Right lobe of liver (tissue), 6 donors: ENCODE results near the gene ALB. TPM values are rescaled to one million over a fixed set of nuclear protein-coding genes. Genes with fewer than 3 reads are reported as not detected.

Source experiments
- ATAC-seq, 4 donors: fragments of 200-7000 bp; cut with Tn5 transposase; one replicate each; pipeline ENCODE4 v1.9.1; 2020; ENCODE audit warnings: mild to moderate bottlenecking in 4 of 4, moderate library complexity in 4 of 4
- DNase-seq, 3 donors: peaks; one replicate each; pipeline ENCODE4 v3.0.0-alpha.2; 2020
- H3K27ac ChIP-seq, 3 donors: fragments of 200-600 bp; one replicate each; pipeline ENCODE4 v1.8.0; 2022
- H3K27me3 ChIP-seq, 2 donors: fragments of 200-600 bp; one replicate each; pipeline ENCODE4 v1.8.0; 2022
- H3K36me3 ChIP-seq, 4 donors: fragments of 200-600 bp; sonication (generic) in 1 of 4; one replicate each; pipeline versions ENCODE4 v1.5.1 to v1.8.0; 2017 to 2022; ENCODE audit warnings: control low read depth in 1 of 4
- H3K4me1 ChIP-seq, 4 donors: fragments of 200-600 bp; sonication (generic) in 1 of 4; one replicate each; pipeline versions ENCODE4 v1.5.1 to v1.8.0; 2017 to 2022; ENCODE audit warnings: control low read depth in 1 of 4
- H3K4me3 ChIP-seq, 3 donors: fragments of 200-600 bp; one replicate each; pipeline ENCODE4 v1.8.0; 2022
- H3K9me3 ChIP-seq, 4 donors: fragments of 200-600 bp; sonication (generic) in 1 of 4; one replicate each; pipeline versions ENCODE4 v1.5.1 to v1.8.0; 2017 to 2022; ENCODE audit warnings: control low read depth in 1 of 4
- POLR2A ChIP-seq: fragments of 450-650 bp; IDR thresholded peaks from one replicate; pipeline ENCODE4 v1.6.1; 2017; ENCODE audit warnings: antibody characterized with exemption, mild to moderate bottlenecking
- WGBS: methylation state at CpG from one replicate; pipeline ENCODE4 v1.1.6; 2018; ENCODE audit warnings: low coverage, low lambda C conversion rate; ENCODE audit not compliant: insufficient coverage; ENCODE audit errors: missing lambda C conversion rate; 5-methylcytosine and 5-hydroxymethylcytosine counted together
- intact Hi-C, 2 donors: fragments of 100-400 bp; cut with DNase I; formaldehyde crosslinking; loops; one replicate each; pipeline versions ENCODE4 v1.11.2 to v1.14.1; 2022
- total RNA-seq, 6 experiments: library from RNA; depleted of rRNA in 2 of 6; stranded (reverse); fragments of >200 nt in 2 of 6; fragmentation: NEBNext Ultra II Directional in 3 of 6; extraction: Animal tissue kit (Norgen Biotek cat#: 25700) in 3 of 6; gene quantifications; one replicate each; pipeline versions ENCODE4 v1.1.0 to v1.2.4, GENCODE V29; 2016 to 2023
- TF ChIP-seq, protein P1 (sequence below), 4 donors: fragments of 200-600 bp in 3 of 4; fragments of 450-650 bp in 1 of 4; IDR thresholded peaks; one replicate each; pipeline versions ENCODE4 v1.5.1 to v1.8.0; 2016 to 2022; ENCODE audit warnings: antibody characterized with exemption in 4 of 4, mild to moderate bottlenecking in 2 of 4
- donor health status: DM: no; HTN: yes; CAD: no.
- donor health status: DM: no; HTN: no; CAD: no.
- donor health status: DM: no; HTN: no; CAD: no.
- donor health status: DM: no; HTN: yes; CAD: no.
- donor health status: DM: no; HTN: yes; CAD: no.

ALB gene
- total RNA-seq, 6 experiments from 2014 or later = 46,361 to 117,834 (median 75,397) TPM

DNA sequence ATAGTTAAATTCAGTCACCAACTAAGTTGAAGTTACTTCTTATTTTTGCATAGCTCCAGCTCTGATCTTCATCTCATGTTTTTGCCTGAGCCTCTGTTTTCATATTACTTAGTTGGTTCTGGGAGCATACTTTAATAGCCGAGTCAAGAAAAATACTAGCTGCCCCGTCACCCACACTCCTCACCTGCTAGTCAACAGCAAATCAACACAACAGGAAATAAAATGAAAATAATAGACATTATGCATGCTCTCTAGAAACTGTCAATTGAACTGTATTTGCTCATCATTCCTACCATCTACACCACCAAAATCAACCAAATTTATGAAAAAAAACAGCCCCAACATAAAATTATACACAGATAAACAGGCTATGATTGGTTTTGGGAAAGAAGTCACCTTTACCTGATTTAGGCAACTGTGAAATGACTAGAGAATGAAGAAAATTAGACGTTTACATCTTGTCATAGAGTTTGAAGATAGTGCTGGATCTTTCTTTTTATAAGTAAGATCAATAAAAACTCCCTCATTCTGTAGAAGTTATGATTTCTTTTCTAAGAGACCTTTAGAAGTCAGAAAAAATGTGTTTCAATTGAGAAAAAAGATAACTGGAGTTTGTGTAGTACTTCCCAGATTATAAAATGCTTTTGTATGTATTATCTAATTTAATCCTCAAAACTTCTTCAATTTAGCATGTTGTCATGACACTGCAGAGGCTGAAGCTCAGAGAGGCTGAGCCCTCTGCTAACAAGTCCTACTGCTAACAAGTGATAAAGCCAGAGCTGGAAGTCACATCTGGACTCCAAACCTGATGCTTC, 7.0 kb downstream of the ALB start:
- intact Hi-C loops = no loop called here
- peak; percentile 4 to 37 (median 14) for ATAC-seq

DNA sequence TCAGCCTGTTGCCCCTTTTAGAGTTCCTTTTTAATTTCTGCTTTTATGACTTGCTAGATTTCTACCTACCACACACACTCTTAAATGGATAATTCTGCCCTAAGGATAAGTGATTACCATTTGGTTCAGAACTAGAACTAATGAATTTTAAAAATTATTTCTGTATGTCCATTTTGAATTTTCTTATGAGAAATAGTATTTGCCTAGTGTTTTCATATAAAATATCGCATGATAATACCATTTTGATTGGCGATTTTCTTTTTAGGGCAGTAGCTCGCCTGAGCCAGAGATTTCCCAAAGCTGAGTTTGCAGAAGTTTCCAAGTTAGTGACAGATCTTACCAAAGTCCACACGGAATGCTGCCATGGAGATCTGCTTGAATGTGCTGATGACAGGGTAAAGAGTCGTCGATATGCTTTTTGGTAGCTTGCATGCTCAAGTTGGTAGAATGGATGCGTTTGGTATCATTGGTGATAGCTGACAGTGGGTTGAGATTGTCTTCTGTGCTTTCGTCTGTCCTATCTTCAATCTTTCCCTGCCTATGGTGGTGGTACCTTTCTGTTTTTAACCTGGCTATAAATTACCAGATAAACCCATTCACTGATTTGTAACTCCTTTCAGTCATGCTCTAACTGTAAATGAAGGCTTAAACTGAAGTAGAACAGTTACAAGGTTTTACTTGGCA, 7.8 kb downstream of the ALB start:
- peak overlapping the region in 2 of 3 donors; percentile 1 to 68 for H3K4me3 ChIP-seq
- peak in 1 of 3 donors; percentile 18 for DNase-seq
- peak overlapping the region; percentile 9 to 33 (median 22) for H3K27ac ChIP-seq

More for the DNA sequence above, 7.0 kb downstream of the ALB start:
- H3K4me1 ChIP-seq = peaks cover 0 to 11% (median 0%) of the 10 kb centered on the region in 4 donors
- no peaks in the 10 kb centered on the region for H3K9me3 ChIP-seq
- peak in 1 of 3 donors; percentile 66 for DNase-seq
- 22% methylated on average over 3 of the region's 3 CpGs for WGBS
- peak overlapping the region in 2 of 3 donors; percentile 1 to 68 for H3K4me3 ChIP-seq
- peak overlapping the region; percentile 5 to 33 (median 22) for H3K27ac ChIP-seq
- H3K27me3 ChIP-seq = no peaks in the 10 kb centered on the region
- H3K36me3 ChIP-seq = peaks cover 0 to 100% (median 49%) of the 10 kb centered on the region in 4 donors
- TF ChIP-seq, protein P1, sequence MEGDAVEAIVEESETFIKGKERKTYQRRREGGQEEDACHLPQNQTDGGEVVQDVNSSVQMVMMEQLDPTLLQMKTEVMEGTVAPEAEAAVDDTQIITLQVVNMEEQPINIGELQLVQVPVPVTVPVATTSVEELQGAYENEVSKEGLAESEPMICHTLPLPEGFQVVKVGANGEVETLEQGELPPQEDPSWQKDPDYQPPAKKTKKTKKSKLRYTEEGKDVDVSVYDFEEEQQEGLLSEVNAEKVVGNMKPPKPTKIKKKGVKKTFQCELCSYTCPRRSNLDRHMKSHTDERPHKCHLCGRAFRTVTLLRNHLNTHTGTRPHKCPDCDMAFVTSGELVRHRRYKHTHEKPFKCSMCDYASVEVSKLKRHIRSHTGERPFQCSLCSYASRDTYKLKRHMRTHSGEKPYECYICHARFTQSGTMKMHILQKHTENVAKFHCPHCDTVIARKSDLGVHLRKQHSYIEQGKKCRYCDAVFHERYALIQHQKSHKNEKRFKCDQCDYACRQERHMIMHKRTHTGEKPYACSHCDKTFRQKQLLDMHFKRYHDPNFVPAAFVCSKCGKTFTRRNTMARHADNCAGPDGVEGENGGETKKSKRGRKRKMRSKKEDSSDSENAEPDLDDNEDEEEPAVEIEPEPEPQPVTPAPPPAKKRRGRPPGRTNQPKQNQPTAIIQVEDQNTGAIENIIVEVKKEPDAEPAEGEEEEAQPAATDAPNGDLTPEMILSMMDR (IDR thresholded peaks at IDR 0.05) = no peak
- TF ChIP-seq POLR2A = peak; percentile 41

DNA sequence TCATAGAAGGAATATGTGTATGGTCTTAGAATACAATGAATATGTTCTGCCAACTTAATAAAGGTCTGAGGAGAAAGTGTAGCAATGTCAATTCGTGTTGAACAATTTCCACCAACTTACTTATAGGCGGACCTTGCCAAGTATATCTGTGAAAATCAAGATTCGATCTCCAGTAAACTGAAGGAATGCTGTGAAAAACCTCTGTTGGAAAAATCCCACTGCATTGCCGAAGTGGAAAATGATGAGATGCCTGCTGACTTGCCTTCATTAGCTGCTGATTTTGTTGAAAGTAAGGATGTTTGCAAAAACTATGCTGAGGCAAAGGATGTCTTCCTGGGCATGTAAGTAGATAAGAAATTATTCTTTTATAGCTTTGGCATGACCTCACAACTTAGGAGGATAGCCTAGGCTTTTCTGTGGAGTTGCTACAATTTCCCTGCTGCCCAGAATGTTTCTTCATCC, 9.2 kb downstream of the ALB start:
- no peak for DNase-seq
- Histone ChIP-seq H3K27me3 (no peaks in the 10 kb centered on the region), H3K36me3 (peaks cover 0 to 100% (median 50%) of the 10 kb centered on the region in 4 donors), H3K4me3 (peak overlapping the region in 1 of 3 donors; percentile 68), H3K9me3 (no peaks in the 10 kb centered on the region), H3K27ac (peak overlapping the region in 1 of 3 donors; percentile 6), H3K4me1 (peaks cover 0 to 11% (median 0%) of the 10 kb centered on the region in 4 donors)
- ATAC-seq = no peak
- intact Hi-C loops = no loop called here
- WGBS = 24% methylated on average over 4 of the region's 4 CpGs
- TF ChIP-seq, protein P1 (IDR thresholded peaks at IDR 0.05) = no peak
- TF ChIP-seq POLR2A = peak; percentile 55

More for the DNA sequence above, 7.8 kb downstream of the ALB start:
- peaks cover 0 to 11% (median 0%) of the 10 kb centered on the region in 4 donors for H3K4me1 ChIP-seq
- intact Hi-C loops = no loop called here
- H3K9me3 ChIP-seq = no peaks in the 10 kb centered on the region
- WGBS = 20% methylated on average over 6 of the region's 8 CpGs
- peaks cover 0 to 100% (median 49%) of the 10 kb centered on the region in 4 donors for H3K36me3 ChIP-seq
- peak; percentile 49 for TF ChIP-seq POLR2A
- TF ChIP-seq, protein P1 (IDR thresholded peaks at IDR 0.05) = no peak
- peak; percentile 4 to 39 (median 20) for ATAC-seq
- no peaks in the 10 kb centered on the region for H3K27me3 ChIP-seq

DNA sequence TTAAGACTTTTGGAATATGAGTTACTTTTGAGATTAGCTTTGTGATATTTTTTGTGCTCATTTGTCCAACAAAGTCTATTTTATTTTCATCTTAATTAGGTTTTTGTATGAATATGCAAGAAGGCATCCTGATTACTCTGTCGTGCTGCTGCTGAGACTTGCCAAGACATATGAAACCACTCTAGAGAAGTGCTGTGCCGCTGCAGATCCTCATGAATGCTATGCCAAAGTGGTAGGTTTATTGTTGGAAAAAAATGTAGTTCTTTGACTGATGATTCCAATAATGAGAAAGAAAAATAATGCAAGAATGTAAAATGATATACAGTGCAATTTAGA, 10.8 kb downstream of the ALB start:
- DNase-seq = no peak
- ATAC-seq = no peak
- peak overlapping the region in 2 of 3 donors; percentile 12 to 27 for H3K27ac ChIP-seq
- TF ChIP-seq, protein P1 (IDR thresholded peaks at IDR 0.05) = no peak
- TF ChIP-seq POLR2A = peak; percentile 18
- no peak overlapping the region for H3K4me3 ChIP-seq
- H3K27me3 ChIP-seq = no peaks in the 10 kb centered on the region
- peaks cover 0 to 11% (median 0%) of the 10 kb centered on the region in 4 donors for H3K4me1 ChIP-seq
- 29% methylated on average over 2 of the region's 2 CpGs for WGBS
- intact Hi-C loops = no loop called here
- peaks cover 0 to 100% (median 52%) of the 10 kb centered on the region in 4 donors for H3K36me3 ChIP-seq
- no peaks in the 10 kb centered on the region for H3K9me3 ChIP-seq
